WTC11 (cell line): ENCODE data around the gene ASB1. TPM values are rescaled to one million over a fixed set of nuclear protein-coding genes. Genes with fewer than 3 reads are reported as not detected.

Source experiments
- ATAC-seq: fragments of 200-7000 bp; cut with Tn5 transposase; 2 replicates; pipeline ENCODE4 v1.10.0; 2021; ENCODE audit warnings: mild to moderate bottlenecking, moderate library complexity
- CTCF ChIA-PET: fragments of 300-600 bp; sonication (Branson Sonifier 250); formaldehyde crosslinking; loops from one replicate; lab custom pipeline; 2021; ENCODE audit warnings: antibody characterized with exemption; lab: Charles Lee
- POLR2A ChIA-PET: fragments of 350-600 bp; sonication (Branson Sonifier 250); formaldehyde crosslinking; loops from one replicate; lab custom pipeline; 2021; ENCODE audit warnings: antibody characterized with exemption; lab: Charles Lee
- DNase-seq: peaks from one replicate; pipeline ENCODE4 v3.0.0; 2021; ENCODE audit warnings: low spot score
- H3K27ac Mint-ChIP-seq: 2 replicates; pipeline ENCODE4 v1.8.0; 2021; ENCODE audit warnings: mixed read lengths
- H3K27me3 Mint-ChIP-seq: 2 replicates; pipeline ENCODE4 v1.8.0; 2021; ENCODE audit warnings: low read depth, mild to moderate bottlenecking, moderate library complexity, mixed read lengths
- H3K36me3 Mint-ChIP-seq: 2 replicates; pipeline ENCODE4 v1.8.0; 2021; ENCODE audit warnings: mixed read lengths
- H3K4me1 Mint-ChIP-seq: 2 replicates; pipeline ENCODE4 v1.8.0; 2022; ENCODE audit warnings: mixed read lengths
- H3K4me3 Mint-ChIP-seq: 2 replicates; pipeline ENCODE4 v1.8.0; 2021; ENCODE audit warnings: mild to moderate bottlenecking, moderate library complexity, mixed read lengths
- H3K9me3 Mint-ChIP-seq: 2 replicates; pipeline ENCODE4 v1.8.0; 2021; ENCODE audit warnings: mixed read lengths
- CBFB ChIP-seq: sonication (generic); formaldehyde crosslinking; IDR thresholded peaks from 2 replicates; pipeline ENCODE4 v1.8.1; 2022; ENCODE audit warnings: mild to moderate bottlenecking, low read depth, missing genetic modification reagents
- CREM ChIP-seq: sonication (generic); formaldehyde crosslinking; IDR thresholded peaks from 2 replicates; pipeline ENCODE4 v1.8.1; 2022; ENCODE audit warnings: mild to moderate bottlenecking, missing genetic modification reagents, moderate library complexity
- EMX1 ChIP-seq: fragments of 250-450 bp; sonication (Bioruptor Pico); IDR thresholded peaks from 2 replicates; pipeline ENCODE4 v1.8.0; 2021; ENCODE audit warnings: mild to moderate bottlenecking
- ETV6 ChIP-seq: sonication (generic); formaldehyde crosslinking; IDR thresholded peaks from 2 replicates; pipeline ENCODE4 v1.8.1; 2022; ENCODE audit warnings: mild to moderate bottlenecking, missing genetic modification reagents
- GTF2I ChIP-seq: fragments of 250-450 bp; sonication (Bioruptor Pico); conservative IDR thresholded peaks from 2 replicates; pipeline ENCODE4 v1.4.0; 2021; ENCODE audit warnings: mild to moderate bottlenecking
- JUN ChIP-seq: sonication (generic); formaldehyde crosslinking; IDR thresholded peaks from 2 replicates; pipeline ENCODE4 v1.8.0; 2023; ENCODE audit warnings: mild to moderate bottlenecking, missing genetic modification reagents
- MXD4 ChIP-seq: fragments of 250-450 bp; sonication (Bioruptor Pico); IDR thresholded peaks from 2 replicates; pipeline ENCODE4 v1.8.0; 2021; ENCODE audit warnings: mild to moderate bottlenecking, moderate library complexity, borderline replicate concordance
- PRRX2 ChIP-seq: fragments of 250-450 bp; sonication (Bioruptor Pico); IDR thresholded peaks from 2 replicates; pipeline ENCODE4 v1.8.0; 2021; ENCODE audit warnings: mild to moderate bottlenecking
- SMAD4 ChIP-seq: sonication (generic); formaldehyde crosslinking; IDR thresholded peaks from 2 replicates; pipeline ENCODE4 v1.8.0; 2022; ENCODE audit warnings: mild to moderate bottlenecking, missing genetic modification reagents
- ZNF121 ChIP-seq: sonication (generic); formaldehyde crosslinking; IDR thresholded peaks from 2 replicates; pipeline ENCODE4 v1.8.0; 2023; ENCODE audit warnings: missing genetic modification reagents
- ZNF138 ChIP-seq: sonication (generic); formaldehyde crosslinking; conservative IDR thresholded peaks from 2 replicates; pipeline ENCODE4 v1.8.1; 2022; ENCODE audit warnings: mild to moderate bottlenecking, moderate library complexity, missing genetic modification reagents
- total RNA-seq: library from RNA; stranded (reverse); gene quantifications from 3 replicates; pipeline ENCODE4 v1.2.3, GENCODE V29; 2021
- TF ChIP-seq, protein P1 (sequence below): sonication (generic); formaldehyde crosslinking; IDR thresholded peaks from 2 replicates; pipeline ENCODE4 v1.8.0; 2022; ENCODE audit warnings: missing genetic modification reagents
- TF ChIP-seq, protein P2 (sequence below): sonication (generic); formaldehyde crosslinking; IDR thresholded peaks from 2 replicates; pipeline ENCODE4 v1.8.1; 2023; ENCODE audit warnings: mild to moderate bottlenecking, missing genetic modification reagents, moderate library complexity
- TF ChIP-seq, protein P3 (sequence below): sonication (generic); formaldehyde crosslinking; IDR thresholded peaks from 2 replicates; pipeline ENCODE4 v1.8.1; 2023; ENCODE audit warnings: mild to moderate bottlenecking, missing genetic modification reagents, moderate library complexity
- TF ChIP-seq, protein P4 (sequence below): sonication (generic); formaldehyde crosslinking; IDR thresholded peaks from 2 replicates; pipeline ENCODE4 v1.8.1; 2022; ENCODE audit warnings: low read depth, mild to moderate bottlenecking, moderate library complexity, missing genetic modification reagents, borderline replicate concordance
- TF ChIP-seq, protein P5 (sequence below): sonication (generic); formaldehyde crosslinking; IDR thresholded peaks from 2 replicates; pipeline ENCODE4 v1.8.0; 2023; ENCODE audit warnings: missing genetic modification reagents, mild to moderate bottlenecking, borderline replicate concordance

The ASB1 gene
- total RNA-seq, 1 experiment from 2014 or later, result 43.9 TPM

DNA sequence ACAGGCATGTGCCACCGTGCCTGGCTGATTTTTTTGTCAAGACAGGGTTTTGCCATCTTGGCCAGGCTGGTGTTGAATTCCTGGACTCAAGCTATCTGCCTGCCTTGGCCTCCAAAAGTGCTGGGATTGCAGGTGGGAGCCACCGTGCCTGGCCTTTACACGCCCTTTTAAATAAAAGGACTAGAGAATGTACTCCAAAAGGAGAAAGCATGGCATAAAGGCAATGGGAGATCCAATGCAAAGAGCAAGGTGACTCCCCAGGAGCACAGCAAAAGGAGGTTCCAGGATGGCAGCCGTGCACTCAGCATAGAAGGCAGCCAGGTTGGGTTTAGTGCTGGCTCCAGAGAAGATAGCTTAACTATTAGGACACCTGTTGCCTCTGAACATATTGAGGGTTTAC is 27.1 kb downstream of the ASB1 start (continued):
- TF ChIP-seq, protein P1, sequence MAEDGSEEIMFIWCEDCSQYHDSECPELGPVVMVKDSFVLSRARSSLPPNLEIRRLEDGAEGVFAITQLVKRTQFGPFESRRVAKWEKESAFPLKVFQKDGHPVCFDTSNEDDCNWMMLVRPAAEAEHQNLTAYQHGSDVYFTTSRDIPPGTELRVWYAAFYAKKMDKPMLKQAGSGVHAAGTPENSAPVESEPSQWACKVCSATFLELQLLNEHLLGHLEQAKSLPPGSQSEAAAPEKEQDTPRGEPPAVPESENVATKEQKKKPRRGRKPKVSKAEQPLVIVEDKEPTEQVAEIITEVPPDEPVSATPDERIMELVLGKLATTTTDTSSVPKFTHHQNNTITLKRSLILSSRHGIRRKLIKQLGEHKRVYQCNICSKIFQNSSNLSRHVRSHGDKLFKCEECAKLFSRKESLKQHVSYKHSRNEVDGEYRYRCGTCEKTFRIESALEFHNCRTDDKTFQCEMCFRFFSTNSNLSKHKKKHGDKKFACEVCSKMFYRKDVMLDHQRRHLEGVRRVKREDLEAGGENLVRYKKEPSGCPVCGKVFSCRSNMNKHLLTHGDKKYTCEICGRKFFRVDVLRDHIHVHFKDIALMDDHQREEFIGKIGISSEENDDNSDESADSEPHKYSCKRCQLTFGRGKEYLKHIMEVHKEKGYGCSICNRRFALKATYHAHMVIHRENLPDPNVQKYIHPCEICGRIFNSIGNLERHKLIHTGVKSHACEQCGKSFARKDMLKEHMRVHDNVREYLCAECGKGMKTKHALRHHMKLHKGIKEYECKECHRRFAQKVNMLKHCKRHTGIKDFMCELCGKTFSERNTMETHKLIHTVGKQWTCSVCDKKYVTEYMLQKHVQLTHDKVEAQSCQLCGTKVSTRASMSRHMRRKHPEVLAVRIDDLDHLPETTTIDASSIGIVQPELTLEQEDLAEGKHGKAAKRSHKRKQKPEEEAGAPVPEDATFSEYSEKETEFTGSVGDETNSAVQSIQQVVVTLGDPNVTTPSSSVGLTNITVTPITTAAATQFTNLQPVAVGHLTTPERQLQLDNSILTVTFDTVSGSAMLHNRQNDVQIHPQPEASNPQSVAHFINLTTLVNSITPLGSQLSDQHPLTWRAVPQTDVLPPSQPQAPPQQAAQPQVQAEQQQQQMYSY (CRISPR knock-in tag), result no peak
- TF ChIP-seq EMX1 (CRISPR knock-in tag) (no peak), PRRX2 (CRISPR knock-in tag) (no peak), CBFB (CRISPR knock-in tag) (no peak), CREM (no peak)
- TF ChIP-seq, protein P2, sequence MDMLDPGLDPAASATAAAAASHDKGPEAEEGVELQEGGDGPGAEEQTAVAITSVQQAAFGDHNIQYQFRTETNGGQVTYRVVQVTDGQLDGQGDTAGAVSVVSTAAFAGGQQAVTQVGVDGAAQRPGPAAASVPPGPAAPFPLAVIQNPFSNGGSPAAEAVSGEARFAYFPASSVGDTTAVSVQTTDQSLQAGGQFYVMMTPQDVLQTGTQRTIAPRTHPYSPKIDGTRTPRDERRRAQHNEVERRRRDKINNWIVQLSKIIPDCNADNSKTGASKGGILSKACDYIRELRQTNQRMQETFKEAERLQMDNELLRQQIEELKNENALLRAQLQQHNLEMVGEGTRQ (CRISPR knock-in tag), result no peak
- TF ChIP-seq, protein P3, sequence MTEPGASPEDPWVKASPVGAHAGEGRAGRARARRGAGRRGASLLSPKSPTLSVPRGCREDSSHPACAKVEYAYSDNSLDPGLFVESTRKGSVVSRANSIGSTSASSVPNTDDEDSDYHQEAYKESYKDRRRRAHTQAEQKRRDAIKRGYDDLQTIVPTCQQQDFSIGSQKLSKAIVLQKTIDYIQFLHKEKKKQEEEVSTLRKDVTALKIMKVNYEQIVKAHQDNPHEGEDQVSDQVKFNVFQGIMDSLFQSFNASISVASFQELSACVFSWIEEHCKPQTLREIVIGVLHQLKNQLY (CRISPR knock-in tag), result no peak
- TF ChIP-seq, protein P4, sequence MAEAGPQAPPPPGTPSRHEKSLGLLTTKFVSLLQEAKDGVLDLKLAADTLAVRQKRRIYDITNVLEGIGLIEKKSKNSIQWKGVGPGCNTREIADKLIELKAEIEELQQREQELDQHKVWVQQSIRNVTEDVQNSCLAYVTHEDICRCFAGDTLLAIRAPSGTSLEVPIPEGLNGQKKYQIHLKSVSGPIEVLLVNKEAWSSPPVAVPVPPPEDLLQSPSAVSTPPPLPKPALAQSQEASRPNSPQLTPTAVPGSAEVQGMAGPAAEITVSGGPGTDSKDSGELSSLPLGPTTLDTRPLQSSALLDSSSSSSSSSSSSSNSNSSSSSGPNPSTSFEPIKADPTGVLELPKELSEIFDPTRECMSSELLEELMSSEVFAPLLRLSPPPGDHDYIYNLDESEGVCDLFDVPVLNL (CRISPR knock-in tag), result no peak

DNA sequence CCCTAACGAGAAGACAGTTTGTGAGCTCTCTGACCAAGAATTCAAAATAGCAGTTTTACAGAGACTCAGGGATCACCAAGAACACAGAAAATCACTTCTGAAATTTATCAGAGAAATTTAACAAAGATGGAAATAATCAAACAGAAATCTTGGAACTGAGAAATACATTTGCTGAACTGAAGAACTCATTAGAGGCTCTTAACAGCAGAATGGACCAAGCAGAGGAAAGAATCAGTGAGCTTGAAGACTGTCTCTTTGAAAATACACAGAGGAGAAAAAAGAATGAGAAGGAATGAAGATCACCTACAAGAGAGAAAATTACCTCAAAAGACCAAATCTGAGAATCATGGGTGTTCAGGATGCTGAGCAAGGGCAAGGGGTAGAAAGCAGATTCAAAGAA is 29.7 kb downstream of the ASB1 start:
- Mint-ChIP-seq H3K27ac (no peak overlapping the region), H3K9me3 (peaks cover 24% of the 10 kb centered on the region), H3K36me3 (peaks cover 19% of the 10 kb centered on the region), H3K4me3 (no peak overlapping the region), H3K27me3 (peaks cover 6% of the 10 kb centered on the region; the same call in 1 of the 2 replicates), H3K4me1 (no peaks in the 10 kb centered on the region)
- ATAC-seq (no peak), DNase-seq (no peak)
- CTCF ChIA-PET, result no interaction called here
- POLR2A ChIA-PET, result no interaction called here
- no peak for TF ChIP-seq GTF2I
- TF ChIP-seq MXD4 (CRISPR knock-in tag), result no peak
- TF ChIP-seq ZNF138, result no peak
- TF ChIP-seq, protein P5, sequence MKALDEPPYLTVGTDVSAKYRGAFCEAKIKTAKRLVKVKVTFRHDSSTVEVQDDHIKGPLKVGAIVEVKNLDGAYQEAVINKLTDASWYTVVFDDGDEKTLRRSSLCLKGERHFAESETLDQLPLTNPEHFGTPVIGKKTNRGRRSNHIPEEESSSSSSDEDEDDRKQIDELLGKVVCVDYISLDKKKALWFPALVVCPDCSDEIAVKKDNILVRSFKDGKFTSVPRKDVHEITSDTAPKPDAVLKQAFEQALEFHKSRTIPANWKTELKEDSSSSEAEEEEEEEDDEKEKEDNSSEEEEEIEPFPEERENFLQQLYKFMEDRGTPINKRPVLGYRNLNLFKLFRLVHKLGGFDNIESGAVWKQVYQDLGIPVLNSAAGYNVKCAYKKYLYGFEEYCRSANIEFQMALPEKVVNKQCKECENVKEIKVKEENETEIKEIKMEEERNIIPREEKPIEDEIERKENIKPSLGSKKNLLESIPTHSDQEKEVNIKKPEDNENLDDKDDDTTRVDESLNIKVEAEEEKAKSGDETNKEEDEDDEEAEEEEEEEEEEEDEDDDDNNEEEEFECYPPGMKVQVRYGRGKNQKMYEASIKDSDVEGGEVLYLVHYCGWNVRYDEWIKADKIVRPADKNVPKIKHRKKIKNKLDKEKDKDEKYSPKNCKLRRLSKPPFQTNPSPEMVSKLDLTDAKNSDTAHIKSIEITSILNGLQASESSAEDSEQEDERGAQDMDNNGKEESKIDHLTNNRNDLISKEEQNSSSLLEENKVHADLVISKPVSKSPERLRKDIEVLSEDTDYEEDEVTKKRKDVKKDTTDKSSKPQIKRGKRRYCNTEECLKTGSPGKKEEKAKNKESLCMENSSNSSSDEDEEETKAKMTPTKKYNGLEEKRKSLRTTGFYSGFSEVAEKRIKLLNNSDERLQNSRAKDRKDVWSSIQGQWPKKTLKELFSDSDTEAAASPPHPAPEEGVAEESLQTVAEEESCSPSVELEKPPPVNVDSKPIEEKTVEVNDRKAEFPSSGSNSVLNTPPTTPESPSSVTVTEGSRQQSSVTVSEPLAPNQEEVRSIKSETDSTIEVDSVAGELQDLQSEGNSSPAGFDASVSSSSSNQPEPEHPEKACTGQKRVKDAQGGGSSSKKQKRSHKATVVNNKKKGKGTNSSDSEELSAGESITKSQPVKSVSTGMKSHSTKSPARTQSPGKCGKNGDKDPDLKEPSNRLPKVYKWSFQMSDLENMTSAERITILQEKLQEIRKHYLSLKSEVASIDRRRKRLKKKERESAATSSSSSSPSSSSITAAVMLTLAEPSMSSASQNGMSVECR (CRISPR knock-in tag), result no peak
- TF ChIP-seq ZNF121 (CRISPR knock-in tag), result no peak
- TF ChIP-seq ETV6 (CRISPR knock-in tag), result no peak
- no peak for TF ChIP-seq SMAD4 (CRISPR knock-in tag)
- TF ChIP-seq JUN (CRISPR knock-in tag), result no peak
- TF ChIP-seq, all 79 proteins: peak for 0
